Iris pigment epithelial cell (primary cell): ENCODE data around the gene TARS2.
A peak's percentile ranks its signal among the peaks of the same experiment; 100 is the strongest.

Source experiments
- DNase-seq: peaks from one replicate; pipeline ENCODE4 v3.0.0-alpha.2; 2011; ENCODE audit warnings: low read depth

Gene TARS2

GRCh38 chr1:150536836-150537731 is 49.9 kb downstream of the TARS2 start:
- no peak for DNase-seq

GRCh38 chr1:150537732-150538684 is 50.8 kb downstream of the TARS2 start:
- peak; percentile 85 for DNase-seq

- DNase-seq = no peak
Measured at GRCh38 chr1:150543500-150544143, 56.4 kb downstream of the TARS2 start.

GRCh38 chr1:150544204-150544603 is 57.0 kb downstream of the TARS2 start:
- no peak for DNase-seq

GRCh38 chr1:150545486-150546032 is 58.3 kb downstream of the TARS2 start:
- DNase-seq = no peak

- DNase-seq = no peak
Measured at GRCh38 chr1:150546294-150546937, 59.2 kb downstream of the TARS2 start.

GRCh38 chr1:150548324-150548631 is 61.1 kb downstream of the TARS2 start:
- no peak for DNase-seq

GRCh38 chr1:150548632-150549495 is 61.6 kb downstream of the TARS2 start, which contains the start of gene ADAMTSL4:
ADAMTSL4 (plus strand) TSS chr1:150549408; CDS start chr1:150552289, 2,881 bp downstream.
- DNase-seq = peak; percentile 83

GRCh38 chr1:150549496-150550221 is 62.4 kb downstream of the TARS2 start:
- DNase-seq = no peak

- DNase-seq = no peak
Measured at GRCh38 chr1:150550222-150551050, 63.2 kb downstream of the TARS2 start.

GRCh38 chr1:150551051-150551783 is 64.0 kb downstream of the TARS2 start:
- no peak for DNase-seq

- no peak for DNase-seq
Measured at GRCh38 chr1:150551784-150552127, 64.5 kb downstream of the TARS2 start.

- peak; percentile 97 for DNase-seq
Measured at GRCh38 chr1:150552128-150552910, 65.1 kb downstream of the TARS2 start.

GRCh38 chr1:150552911-150553289 is 65.7 kb downstream of the TARS2 start:
- no peak for DNase-seq

GRCh38 chr1:150553392-150554085 is 66.3 kb downstream of the TARS2 start:
- DNase-seq = no peak

GRCh38 chr1:150554086-150554452 is 66.8 kb downstream of the TARS2 start:
- DNase-seq = no peak
